LNCAP (cell line): ENCODE measurements around the gene RNF212.

Experiments used
- CTCF ChIP-seq: fragments of 450-650 bp; IDR thresholded peaks from 2 replicates; pipeline ENCODE4 v1.5.1; 2017; ENCODE audit warnings: mild to moderate bottlenecking

The RNF212 gene

DNA sequence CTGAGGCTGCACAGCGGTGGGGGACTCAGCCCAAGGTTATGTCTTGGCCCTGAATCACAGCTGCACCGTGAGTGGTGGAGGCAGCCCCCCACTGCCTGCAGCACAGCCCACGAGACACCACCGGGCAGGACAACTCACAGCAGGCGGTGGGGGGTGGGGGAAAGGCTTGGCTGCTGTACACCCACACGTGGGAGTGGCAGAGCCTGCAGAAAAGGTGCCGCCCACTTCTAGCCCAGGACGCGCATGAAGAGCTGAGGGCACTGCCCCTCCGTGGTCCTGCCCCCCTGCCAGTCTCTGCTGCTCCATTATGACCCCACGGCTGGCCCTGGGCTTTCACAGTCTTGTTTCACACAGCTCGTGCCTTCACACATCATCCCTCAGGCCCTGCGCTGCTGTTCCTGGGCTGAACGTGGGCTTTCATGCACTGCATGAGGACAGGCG lies 61.1 kb downstream of the RNF212 start:
- no peak for TF ChIP-seq CTCF

- no peak for TF ChIP-seq CTCF
Measured at GRCh38 chr4:1051472-1051871, 61.9 kb downstream of the RNF212 start.

DNA sequence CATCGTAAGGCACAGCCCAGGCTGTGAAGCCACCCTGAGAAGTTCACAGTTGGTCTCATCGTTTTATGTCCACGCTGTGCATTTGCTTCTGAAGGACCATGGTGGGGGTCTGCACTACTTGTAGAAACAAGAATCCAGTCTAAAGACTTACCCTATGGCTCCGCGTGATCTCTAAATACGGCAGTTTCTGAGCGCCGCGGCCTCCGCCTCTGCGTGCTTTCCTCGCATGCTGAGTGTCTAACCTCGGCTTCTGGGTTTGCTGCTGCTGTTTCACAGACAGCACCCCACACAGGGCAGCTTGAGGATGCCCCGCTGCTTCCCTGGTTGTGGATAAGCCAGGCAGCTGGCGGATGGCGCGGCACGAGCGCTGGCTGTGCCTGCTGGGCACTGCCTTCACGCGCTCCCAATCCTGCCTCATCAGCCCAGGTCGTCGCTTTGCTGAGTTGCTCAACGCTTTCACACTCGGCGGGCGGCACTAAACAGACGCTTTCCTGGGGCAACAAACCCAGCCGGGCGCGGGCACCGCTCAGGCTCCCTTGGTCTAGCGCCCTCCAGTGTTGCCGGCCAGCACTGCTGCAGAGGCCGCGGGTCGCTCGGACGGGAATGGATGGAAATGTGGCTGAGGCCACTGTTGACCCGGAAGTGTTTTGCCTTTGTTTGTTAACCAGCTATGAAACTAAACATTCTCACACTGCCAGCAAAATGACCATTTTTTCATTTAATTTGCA lies 62.7 kb downstream of the RNF212 start:
- TF ChIP-seq CTCF, result peak; percentile 43

DNA sequence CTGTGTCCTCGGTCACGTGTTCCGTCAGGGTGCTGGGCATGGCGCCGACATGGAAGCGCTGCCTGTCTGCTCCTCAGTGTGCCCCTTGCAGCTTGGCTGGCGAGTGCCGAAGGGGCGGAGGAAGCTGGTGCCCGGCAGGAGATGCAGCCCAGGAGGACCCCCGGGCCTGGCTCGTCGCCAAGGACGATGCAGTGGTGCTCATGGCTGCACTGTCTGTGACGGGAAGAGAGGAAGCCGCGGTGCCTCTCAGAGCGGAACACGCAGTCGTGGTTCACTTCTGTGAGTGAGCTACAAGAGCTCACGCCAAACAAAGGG lies 63.8 kb downstream of the RNF212 start:
- TF ChIP-seq CTCF, result no peak

DNA sequence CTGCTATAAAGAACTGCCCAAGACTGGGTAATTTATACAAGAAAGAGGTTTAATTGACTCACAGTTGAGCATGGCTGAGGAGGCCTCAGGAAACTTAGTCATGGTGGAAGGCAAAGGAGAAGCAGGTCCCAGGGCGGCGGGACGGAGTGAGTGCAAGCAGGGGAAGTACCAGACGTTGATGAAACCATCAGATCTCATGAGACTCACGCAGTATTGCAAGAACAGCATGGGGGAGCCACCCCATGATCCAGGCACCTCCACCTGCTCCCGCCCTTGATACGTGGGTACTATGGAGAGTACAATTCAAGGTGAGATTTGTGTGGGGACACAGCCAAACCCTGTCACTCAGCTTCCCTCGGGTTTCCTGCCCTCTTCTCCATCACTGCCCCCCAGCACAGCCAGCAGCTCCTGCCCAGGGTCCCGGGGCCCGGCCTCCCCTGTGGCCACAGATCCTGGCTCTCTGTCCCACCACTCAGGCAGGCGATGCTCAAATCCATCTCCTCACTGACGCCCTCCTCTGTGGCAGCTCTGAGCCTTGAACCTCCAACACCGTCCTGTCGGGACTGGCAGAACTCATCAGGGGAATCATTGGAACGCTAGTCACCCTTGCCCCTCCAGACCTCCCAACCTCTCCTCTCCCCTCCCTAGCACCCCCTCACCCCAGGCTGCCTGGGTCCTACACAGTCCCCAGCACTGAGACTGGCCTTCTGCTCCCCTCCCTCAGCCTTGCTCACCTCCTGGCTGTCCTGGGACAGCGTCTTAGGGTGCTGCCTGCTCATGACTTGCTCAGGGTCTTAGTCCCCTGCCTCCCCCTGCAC lies 64.4 kb downstream of the RNF212 start:
- no peak for TF ChIP-seq CTCF

GRCh38 chr4:1047976-1048772 lies 65.2 kb downstream of the RNF212 start:
- TF ChIP-seq CTCF, result no peak

- no peak for TF ChIP-seq CTCF
Measured at GRCh38 chr4:1047106-1047975, 66.0 kb downstream of the RNF212 start.
